Stimulated activated CD8-positive, alpha-beta memory T cell treated with anti-CD3 and anti-CD28 coated beads, Interleukin-4, amount 100 ng/mL, for 48 hours (primary cell): ENCODE measurements around the gene TES.
"Not testable (repeated sequence)": the region's sequence is repeated elsewhere in the genome, so short reads cannot be mapped to it uniquely, and the experiment has no call there.

Experiments
- DNase-seq: peaks from one replicate; pipeline ENCODE4 v3.0.0-alpha.2; 2020

TES gene

GRCh38 chr7:116210345-116211005, at the start of gene TES:
Gene TES, plus strand, starts transcription at chr7:116210539. Its CDS starts 169 bp downstream, at chr7:116210708.
- DNase-seq = peak; percentile 75

- no peak for DNase-seq
These were observed 48.6 kb upstream of the TES start for GRCh38 chr7:116161728-116162127.

GRCh38 chr7:116162254-116162653, 48.1 kb upstream of the TES start:
- no peak for DNase-seq

DNA sequence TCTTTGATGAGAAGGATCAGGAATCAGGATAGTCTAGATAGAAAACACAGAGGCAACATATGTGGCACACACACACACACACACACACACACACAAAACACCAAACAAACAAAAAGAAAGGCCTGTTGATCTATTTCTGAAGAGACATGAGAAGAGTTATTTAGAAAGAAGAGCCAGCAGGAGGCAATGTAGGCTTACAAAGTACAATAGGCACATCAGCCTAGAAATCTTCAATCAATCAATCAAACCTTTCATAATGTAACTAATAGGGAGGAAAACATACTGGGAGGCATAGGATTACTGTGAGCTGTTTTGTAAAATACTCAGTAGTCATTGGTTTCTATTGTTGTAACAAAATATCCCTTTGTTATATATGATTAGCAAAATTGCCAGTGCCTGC, 47.3 kb upstream of the TES start:
- no peak for DNase-seq

GRCh38 chr7:116164552-116165306, 45.6 kb upstream of the TES start:
- DNase-seq = no peak

DNA sequence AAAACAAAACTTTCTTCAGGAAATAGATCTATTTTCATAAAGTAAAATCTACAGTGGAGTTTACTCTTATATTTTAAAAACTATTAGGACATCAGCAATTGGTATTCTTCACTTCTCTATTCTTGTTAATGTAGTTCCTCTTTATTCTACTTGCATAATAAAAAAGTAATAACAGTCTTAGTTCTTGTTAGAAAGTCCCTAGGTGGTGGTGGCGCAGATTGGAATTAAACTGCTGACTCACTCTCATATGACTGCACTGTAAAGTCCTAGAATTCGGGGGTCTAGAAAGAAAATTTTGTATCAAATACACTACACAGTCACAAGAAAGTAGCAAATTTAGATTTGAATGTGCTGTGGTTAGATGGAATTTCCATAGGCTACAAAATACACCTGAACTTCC, 44.6 kb upstream of the TES start:
- no peak for DNase-seq

DNA sequence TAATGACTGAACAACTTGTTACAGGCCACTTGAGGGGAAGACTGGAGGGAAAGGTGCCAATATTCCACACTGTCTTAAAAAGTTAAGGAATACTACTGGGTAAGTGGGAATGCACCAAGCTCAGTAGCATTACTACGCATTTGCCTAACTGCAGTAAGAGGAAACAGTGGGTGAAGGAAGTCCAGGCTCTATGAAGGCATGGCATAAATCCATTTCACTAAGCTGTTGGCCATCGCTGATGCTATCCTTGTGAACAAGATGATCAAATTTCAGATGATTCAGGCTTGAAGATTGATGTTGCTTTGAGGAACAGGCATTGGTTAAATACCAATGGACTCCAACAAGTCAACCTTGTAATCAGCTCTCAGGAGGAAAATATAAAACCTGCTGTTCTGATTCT, 44.2 kb upstream of the TES start:
- no peak for DNase-seq

DNA sequence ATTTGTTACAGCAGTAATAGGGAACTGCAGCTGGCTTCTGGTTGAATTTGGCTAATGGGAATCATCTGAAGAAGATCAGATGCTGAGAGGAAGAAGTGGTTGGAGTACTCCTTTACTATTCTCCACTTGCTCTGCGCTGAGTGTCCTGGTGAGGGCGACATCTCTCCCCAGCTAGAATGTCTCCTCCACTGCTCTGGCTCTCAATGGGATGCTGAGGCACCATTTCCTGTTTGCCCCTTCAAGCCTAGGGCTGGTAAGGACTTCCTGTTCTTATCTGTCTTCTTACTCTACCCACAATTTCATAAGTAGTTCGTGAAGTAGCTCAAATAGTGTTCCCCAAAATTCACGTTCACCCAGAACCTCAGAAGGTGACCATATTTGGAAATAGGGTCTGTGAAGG, 43.2 kb upstream of the TES start:
- DNase-seq = peak; percentile 34

GRCh38 chr7:116169060-116169459, 41.3 kb upstream of the TES start:
- no peak for DNase-seq

GRCh38 chr7:116170180-116170579, 40.2 kb upstream of the TES start:
- DNase-seq = no peak

DNA sequence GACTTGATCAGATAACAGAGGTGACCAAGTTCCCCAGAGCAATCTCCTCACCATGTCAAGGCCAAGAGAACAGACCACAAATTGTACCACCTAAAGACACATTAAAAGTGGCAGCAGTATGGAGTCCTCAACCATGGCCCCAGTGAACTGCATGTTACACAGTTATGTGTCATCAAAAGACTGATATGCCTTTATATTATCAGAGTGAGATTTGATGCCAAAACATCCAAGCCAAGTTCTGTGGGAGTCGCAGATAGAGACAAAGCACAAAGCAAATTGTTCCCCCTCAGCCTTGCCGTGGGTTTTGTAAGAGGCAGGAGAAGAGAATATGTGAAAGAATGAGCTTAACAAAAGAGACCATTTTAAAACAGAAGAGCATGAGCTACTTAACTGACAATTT, 39.2 kb upstream of the TES start:
- DNase-seq = no peak

DNA sequence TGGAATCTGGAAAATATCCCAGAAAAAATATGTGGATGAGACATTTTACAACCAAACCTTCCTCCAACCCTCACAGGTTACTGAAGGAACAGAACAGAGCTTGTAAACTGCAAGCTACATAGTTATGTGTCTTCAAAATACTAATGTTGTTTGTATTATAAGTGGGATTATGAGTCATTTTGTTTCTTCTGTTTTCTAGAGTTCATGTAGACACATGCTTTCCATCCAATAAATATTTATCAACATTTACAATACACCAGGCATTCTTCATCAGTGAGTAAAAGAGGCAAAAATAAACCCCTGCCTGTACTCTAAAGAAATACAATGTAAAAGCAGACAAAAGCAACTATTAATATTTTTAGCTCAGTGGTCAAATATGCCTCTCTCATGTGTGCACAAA, 38.0 kb upstream of the TES start:
- no peak for DNase-seq

GRCh38 chr7:116173051-116174028, 37.0 kb upstream of the TES start:
- DNase-seq = no peak

DNA sequence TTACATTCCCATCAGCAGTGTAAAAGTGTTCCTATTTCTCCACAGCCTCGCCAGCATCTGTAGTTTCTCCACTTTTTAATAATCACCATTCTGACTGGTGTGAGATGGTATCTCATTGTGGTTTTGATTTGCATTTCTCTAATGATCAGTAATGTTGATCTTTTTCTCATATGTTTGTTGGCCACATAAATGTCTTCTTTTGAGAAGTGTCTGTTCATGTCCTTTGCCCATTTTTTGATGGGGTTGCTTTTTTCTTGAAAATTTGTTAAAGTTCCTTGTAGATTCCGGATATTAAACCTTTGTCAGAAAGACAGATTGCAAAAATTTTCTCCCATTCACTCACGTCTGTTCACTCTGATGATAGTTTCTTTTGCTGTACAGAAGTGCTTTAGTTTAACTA, 35.2 kb upstream of the TES start:
- DNase-seq = not testable (repeated sequence)

- DNase-seq = no peak
These were observed 34.1 kb upstream of the TES start for GRCh38 chr7:116176226-116176625.

DNA sequence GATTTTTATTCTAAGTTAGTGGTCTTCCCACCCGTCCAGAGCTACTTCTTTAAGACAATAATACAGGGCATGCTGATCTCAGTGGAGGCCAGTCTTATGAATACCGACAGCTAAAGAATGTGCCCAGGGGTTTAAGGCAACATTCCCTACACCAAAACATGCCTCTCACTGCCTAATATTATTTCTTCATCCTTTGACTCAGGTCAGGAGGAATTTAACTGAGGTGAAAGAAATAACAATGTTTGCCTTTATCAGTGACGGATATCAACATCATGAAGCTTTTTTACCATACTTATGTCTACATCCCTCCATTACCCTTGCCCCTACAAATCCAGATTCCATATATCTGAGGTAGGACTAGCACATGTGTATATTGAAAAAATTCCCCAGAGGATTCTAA, 33.3 kb upstream of the TES start:
- DNase-seq = no peak

- DNase-seq = no peak
These were observed 30.0 kb upstream of the TES start for GRCh38 chr7:116180302-116180701.

- no peak for DNase-seq
These were observed 28.3 kb upstream of the TES start for GRCh38 chr7:116182023-116182422.

- DNase-seq = no peak
These were observed 24.9 kb upstream of the TES start for GRCh38 chr7:116185450-116185849.

DNA sequence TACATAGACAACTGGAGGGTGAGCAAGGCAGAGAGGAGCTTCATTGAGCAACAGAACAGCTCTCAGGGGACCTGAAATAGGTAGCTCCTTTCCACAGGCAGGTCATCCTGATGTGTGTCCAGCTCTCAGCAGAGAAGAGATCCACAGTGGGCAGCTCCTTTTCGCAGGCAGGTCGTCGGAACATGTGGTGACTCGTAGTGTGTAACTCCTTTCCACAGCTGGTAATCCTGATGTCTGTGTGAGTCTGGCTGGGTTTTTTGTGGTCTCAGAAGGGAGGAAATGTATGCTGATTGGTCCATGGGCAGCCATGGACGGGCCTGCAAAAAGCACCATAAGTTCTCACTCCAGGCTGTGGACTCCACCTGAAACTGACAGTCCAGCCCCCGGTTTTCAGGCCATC, 24.4 kb upstream of the TES start:
- no peak for DNase-seq

DNA sequence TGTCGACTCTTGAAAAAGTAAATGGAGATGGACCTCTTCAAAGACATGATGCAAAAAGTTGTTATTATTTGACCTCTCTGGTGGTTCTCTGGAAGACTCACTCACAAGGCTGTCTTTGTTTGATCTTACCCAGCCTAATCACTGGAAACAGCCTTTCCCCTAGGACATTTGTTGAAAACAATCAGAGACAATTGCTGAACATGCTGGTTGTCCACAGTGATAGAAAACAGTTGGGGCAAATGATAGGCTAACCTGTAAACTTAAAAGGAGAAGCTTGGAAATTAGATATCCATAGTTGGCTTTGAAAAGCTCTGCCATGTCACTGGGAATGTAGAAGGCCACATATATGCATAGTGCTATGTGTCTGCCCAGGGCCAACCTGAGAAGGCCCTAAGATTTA, 22.9 kb upstream of the TES start:
- no peak for DNase-seq

DNA sequence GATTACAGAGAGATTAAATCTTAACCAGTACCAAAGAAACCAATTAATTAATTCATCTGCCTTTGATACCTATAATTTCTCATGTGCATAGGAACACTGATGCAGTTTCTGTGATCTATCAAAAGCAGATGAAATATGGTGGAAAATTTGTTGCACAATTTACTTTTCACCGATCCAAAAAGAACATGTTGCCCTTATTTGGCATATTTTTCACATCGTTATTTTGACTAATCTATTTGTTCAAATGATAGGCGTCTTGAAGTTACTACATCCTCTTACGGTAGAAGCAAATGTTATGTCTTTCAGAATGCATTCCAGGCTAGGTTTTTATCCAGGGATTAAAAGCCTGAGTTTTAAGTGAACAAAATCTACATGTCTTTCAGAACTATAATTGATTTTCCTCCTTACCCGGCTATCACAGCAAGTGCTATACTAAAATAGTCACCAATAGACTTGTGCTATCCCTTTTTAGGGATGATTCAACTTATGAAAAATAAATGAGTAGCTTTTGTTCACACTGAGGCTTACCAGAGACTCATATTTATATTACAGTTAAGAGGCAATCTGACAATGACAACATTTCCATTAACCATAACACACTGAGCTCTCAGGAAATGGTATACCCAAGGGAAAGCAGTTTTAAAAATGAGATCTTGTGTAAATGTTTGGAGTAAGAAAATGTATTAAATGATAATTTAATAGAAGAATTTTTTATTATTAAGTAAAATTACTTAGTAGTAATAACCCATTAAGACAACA, 16.8 kb upstream of the TES start:
- DNase-seq = no peak

GRCh38 chr7:116194115-116194514, 16.2 kb upstream of the TES start:
- no peak for DNase-seq
